Measurements from ENCODE around the gene TECTA.

DNA sequence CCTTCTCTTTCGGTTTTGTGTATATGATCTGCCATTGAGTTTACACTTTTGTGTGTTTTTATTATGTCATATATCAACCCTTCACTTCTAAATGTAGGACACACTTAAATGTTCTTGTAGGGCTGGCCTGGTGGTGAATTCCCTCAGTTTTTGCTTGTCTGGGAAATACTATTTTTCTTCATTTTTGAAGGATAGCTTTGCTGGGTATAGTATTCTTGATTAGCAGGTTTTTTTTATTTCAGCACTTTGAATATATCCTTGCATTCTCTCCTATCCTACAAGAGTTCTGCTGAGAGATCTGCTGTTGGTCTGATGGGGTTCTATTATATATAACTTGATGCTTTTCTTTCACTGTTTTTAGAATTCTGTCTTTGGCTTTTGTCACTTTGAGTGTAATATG, 79.1 kb downstream of the TECTA start:
- TF ChIP-seq ZNF274 (IDR thresholded peaks at IDR 0.05; ENCODE audit: borderline replicate concordance, extremely low read depth, low read length) (no peak), POLR2AphosphoS5 (IDR thresholded peaks at IDR 0.05; ENCODE audit: low read depth, low read length) (no peak), MAX (IDR thresholded peaks at IDR 0.05) (no peak), SRF (IDR thresholded peaks at IDR 0.05; ENCODE audit: low read depth, low read length) (no peak)

All from H1 (cell line).